ENCODE measurements around the gene ANKLE2.
"Not testable (repeated sequence)": the region's sequence is repeated elsewhere in the genome, so short reads cannot be mapped to it uniquely, and the experiment has no call there.

ANKLE2 gene

DNA sequence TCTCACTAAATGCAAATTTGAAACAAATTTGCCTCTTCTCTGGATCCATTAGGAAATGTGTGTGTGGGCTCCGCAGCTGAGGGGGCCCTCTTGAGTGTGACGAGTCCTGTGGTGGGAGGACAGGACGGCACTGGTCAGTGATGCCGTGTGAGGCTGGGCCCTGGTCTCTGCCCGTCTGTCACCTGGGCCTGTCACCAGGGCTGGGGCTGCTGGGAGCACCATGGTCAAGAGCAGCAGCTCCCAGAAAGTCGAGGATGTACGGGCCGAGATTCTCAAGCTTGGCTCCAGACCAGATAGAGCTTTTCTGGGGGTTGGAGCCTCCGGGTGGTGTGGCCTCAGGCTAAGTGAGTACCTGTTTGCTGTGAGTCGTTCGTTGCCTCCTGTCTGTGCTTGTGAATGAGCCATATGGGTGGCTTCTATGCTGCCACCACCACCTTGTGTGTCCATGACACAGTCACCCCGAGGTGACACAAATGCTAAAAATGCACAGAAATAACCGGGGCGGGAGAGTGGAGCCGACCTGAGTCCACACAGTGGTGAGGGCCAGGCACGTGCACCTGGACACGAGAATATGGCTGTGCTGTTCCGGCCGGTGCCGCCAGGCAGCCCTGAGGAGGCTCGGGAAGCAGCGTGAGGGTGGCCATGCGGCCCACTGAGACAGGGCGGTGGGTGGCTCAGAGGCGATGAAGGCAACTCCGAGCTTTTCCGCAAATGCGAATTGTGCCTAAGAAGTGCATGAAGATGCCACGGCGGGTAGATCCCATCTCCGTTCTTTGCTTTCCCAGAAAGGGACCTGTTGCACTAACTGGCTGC lies 42.3 kb downstream of the ANKLE2 start:
- no peak for DNase-seq (ENCODE audit: low read depth)

DNA sequence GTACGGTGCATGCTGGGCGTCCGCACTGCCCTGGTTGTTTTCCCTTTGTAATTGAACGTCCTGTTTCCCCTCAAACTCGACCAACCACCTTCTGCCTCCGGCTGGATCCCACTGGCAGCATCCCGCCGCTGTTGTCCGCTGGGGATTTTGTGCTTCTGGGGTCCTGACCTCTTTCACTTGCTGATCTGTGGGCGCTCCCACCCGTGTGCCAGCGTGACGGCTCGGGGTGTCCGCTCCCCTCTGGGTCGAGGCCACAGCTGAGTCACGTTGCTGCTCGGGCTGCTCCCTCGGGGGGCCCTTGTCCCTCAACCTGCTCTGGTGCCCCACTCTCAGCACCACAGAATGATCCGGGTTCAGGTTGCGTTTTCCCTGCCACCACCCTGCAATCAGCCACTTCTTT lies 43.0 kb downstream of the ANKLE2 start:
- DNase-seq (ENCODE audit: low read depth), result no peak

DNA sequence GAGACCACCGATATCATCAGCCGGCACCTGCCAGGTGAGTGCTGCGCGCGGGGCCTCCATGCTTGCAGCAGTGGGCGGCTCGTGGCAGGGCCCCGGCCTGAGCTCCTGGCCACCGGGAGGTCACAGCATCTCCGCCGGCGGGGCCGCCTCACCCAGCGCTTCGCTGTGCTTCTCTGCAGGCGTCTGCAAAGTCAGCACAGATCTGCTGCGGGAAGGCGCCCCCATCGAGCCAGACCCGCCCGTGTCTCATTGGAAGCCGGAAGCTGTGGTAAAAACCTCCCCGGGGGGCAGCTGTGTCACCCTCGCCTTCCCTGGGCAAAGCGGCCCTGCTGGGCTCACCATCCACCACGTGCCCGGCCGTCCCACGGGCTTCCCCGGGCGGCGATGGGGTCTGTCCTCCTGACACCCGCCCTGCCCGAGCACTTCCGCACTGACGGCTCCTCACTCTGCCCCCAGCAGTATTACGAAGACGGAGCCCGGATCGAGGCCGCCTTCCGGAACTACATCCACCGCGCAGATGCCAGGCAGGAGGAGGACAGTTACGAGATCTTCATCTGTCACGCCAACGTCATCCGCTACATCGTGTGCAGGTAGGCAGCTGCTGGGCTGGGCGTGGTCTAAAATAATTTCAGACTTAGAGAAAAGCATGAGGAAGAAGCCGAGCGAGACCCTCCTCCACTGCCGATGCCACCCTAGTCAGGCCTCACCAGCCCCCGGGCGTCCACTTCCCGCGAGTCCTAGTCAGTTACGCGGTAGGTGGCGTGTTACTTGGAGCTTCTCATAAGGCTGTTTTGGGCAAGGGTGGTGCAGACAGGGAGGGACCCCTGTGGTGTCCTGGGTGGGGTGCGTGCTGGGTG lies 43.9 kb downstream of the ANKLE2 start:
- DNase-seq (ENCODE audit: low read depth), result no peak

DNA sequence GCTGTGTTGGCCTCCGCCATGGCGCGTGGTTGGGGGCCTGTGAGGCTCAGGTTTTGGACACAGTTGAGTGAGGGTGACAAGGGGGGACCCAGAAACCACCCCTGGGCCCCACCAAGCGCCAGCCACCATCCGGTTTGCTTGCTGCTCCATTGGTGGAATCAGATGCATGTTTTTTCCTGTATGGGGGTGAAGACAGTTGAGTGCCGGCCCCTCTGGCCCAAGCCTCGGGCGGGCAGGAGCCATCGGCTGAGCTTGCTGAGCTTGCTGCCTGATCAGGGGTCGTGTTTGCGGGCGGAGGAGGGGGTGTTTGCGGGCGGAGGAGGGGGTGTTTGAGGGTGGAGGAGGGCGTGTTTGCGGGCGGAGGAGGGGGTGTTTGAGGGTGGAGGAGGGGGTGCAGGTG lies 44.6 kb downstream of the ANKLE2 start:
- DNase-seq (ENCODE audit: low read depth), result no peak

DNA sequence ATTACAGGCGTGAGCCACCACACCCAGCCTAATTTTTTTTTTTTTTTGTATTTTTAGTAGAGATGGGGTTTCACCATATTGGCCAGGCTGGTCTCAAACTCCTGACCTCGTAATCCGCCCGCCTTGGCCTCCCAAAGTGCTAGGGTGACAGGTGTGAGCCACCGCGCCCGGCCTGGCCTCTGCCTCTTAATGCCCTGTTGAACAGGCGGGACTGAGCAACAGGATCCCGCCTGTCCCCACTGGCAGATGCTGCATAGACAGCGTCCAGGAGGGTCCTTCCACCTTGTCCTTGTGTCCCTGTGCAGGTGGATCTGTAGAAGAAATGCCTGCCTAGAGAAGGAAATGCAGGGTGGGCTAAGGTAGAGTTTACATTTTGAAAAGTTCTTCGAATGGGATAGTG lies 45.3 kb downstream of the ANKLE2 start:
- DNase-seq (ENCODE audit: low read depth), result no peak

DNA sequence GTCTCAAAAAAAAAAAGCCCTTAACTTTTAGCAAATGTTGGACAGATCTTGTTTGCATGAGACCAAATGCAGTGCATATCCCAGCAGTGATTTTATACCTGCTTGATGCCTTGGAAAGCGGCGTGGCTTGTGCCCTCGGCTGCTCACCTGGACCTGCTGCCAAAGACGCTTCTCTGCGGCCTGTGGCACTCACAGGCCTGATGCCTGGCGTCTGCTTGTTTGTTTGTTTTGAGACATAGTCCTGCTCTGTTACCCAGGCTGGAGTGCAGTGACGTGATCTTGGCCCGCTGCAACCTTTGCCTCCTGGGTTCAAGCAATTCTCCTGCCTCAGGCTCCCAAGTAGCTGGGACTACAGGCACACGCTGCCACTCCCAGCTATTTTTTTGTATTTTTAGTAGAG lies 45.8 kb downstream of the ANKLE2 start:
- no peak for DNase-seq (ENCODE audit: low read depth)

DNA sequence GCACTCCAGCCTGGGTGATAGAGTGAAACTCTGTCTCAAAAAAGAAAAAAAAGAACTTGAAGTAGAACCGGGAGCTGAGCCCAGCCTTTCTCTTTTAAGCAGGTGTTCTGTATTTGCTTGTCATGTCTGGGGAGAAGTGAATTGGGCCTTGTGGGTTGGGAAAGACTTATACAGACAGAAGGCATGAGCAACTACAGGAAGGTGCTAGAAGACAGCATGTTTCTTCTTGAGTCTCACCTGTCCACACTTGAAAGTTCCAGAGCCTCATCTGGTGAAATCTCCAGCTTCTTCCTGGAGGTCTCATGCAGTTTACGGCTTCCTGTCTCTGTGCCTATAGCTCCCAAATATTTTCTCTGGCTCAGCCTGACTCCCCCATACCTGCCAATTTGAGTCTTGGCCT lies 48.5 kb downstream of the ANKLE2 start:
- no peak for DNase-seq (ENCODE audit: low read depth)

DNA sequence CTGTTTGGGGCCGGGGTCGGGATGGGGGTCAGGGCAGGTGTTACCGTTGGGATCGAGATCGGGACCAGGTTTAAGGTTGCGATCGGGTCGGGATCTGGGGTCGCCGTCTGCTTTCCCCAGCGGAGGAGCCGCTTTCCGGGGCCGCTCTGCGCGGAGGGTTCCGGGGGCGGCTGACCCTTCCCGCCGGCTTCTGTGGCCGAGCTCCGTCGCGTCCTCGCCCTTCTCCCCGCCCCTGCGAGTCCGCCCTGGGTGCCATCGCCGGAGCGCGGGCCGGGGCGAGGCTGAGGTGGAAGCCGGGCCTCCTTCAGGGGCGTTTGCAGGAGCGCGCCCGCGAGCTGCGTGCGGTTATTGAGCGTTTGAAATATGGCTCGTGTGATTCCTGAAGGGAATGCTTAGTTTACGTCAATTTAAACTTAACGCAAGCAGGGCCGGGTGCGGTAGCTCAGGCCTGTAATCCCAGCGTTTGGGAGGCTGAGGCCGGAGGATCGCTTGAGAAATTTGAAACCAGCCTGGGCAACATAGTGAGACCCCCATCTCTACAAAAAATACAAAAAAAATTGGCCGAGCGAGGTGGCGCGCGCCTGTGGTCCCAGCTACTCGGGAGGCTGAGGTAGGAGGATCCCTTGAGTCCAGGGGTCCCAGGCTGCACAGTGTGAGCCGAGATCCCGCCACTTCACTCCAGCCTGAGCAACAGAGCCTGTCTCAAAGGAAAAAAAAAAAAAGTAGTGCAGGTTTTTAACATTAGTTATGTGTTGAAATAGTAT lies 50.4 kb downstream of the ANKLE2 start:
- DNase-seq (ENCODE audit: low read depth), result peak; percentile 11

DNA sequence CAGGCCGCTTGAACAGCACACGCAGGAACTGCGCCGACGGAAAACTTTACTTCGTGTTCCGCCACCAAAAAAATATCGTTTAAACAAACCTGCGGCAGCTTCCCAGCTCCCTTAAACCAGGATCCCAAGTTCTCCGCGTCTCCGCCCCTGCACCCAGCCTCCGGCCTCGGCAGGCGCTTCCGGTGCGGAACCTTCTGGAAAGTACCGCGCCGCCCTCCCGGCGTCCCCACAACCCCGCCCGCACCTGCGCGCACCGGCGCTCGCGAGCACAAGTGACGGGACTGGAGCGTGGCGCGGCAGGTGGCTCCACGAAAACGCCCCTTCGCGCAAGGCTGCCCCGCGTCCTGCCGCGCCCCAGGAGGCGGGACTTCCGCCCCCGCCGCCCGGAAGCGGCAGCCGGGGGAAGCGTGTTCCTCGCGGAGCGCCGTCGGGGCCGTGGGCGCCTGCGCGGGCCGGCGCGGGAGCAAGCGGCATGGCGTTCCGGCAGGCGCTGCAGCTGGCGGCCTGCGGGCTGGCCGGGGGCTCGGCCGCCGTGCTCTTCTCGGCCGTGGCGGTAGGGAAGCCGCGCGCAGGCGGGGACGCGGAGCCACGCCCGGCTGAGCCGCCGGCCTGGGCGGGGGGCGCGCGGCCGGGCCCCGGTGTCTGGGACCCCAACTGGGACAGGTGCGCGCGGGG lies 51.1 kb downstream of the ANKLE2 start, which contains the start of gene PGAM5:
Gene PGAM5, plus strand, starts transcription at position 438 of the 675 bp plus-strand sequence. Its CDS starts 35 bp downstream, at position 473.
- DNase-seq (ENCODE audit: low read depth), result peak; percentile 93

DNA sequence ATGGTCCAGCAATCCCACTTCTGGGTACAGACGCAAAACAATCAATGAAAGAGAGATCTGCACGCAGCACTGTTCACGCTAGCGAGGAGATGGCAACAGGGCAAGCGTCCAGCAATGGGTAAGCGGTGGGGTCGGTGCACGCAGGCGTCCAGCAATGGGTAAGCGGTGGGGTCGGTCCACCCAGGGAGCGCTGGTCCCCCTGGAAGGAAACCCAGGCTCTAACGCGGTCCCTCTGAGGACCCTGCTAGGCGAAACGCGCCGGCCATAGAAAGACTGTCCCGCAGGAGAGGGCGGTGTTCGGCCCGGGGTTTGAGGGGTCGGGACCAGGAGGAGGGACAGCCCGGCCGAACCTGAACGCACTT lies 51.6 kb downstream of the ANKLE2 start:
- no peak for DNase-seq (ENCODE audit: low read depth)

DNA sequence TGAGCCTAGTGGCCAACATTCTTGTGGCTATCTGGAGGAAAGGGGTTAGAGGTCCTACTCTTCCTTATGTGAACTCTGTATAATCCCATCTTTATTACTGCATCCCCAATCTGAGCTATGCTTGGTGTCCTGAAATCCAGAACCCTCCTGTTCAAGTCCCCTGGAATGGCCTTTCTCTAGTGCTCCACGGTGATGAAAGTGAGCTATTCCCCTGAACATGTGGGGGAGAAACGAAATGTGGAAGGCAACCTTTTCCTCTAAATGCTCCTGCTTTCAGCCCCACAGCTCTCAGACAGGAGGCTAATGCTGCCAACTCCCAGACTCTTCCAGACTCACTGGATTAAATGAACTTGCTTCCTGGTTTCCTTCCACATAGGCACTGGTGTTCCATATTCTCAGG lies 53.5 kb downstream of the ANKLE2 start:
- DNase-seq (ENCODE audit: low read depth), result no peak

DNA sequence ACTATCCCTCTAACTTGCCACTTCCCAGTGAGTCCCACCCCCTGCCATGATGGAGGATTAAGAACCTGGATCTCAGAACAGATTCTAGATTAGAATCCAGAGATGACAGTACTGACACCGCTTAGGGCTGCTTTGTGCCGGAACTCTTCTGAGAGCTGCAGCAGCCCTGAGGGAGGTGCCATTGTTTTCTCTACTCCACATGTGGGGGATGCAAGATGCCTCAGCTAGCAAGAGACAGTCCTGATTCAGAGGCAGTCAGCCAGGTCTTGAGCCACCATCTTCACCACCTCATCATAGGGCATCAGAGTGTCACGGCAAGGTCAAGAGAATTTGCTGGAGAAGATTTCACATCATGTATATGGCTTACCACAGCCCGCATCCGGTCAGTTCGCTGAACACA lies 54.4 kb downstream of the ANKLE2 start:
- DNase-seq (ENCODE audit: low read depth), result no peak

DNA sequence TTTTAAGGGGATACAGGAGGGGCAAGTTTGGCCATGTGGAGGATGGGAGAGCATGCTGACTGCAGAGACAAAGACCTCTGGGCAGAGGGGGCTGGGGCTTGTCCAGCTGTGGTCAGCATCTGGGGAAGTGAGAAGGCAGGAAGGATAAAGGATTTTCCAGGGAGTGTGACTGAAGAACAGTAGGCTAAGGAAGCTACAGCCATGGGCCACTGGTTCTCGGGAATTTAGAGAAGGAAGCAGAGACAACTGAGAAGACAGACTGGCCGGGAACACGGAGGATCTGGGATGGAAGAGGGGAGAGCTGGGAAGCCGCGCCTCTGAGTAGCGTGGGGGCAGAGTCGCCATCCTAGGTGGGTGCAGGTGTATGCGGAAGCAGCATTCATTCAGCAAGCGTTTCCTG lies 58.0 kb downstream of the ANKLE2 start:
- DNase-seq (ENCODE audit: low read depth), result no peak

DNA sequence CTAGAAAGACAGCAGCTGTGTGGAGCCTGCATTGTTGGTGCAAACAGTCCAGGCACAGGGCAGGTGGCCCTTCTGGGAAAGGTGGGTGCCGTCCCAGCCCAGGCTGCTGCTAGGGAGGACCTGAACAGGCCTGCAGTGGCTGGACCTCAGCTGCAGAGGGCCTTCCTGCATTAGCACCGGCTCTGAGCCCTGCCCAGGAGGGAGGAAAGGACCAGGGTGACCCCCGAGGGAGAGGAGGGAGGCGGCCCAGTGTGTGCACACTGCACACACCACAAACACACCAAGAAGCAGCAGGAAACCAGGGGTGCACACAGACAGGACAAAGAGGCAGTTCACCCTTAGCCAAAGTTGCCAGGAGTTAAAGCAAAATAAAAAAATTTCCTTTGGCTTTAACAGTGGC lies 59.0 kb downstream of the ANKLE2 start:
- no peak for DNase-seq (ENCODE audit: low read depth)

DNA sequence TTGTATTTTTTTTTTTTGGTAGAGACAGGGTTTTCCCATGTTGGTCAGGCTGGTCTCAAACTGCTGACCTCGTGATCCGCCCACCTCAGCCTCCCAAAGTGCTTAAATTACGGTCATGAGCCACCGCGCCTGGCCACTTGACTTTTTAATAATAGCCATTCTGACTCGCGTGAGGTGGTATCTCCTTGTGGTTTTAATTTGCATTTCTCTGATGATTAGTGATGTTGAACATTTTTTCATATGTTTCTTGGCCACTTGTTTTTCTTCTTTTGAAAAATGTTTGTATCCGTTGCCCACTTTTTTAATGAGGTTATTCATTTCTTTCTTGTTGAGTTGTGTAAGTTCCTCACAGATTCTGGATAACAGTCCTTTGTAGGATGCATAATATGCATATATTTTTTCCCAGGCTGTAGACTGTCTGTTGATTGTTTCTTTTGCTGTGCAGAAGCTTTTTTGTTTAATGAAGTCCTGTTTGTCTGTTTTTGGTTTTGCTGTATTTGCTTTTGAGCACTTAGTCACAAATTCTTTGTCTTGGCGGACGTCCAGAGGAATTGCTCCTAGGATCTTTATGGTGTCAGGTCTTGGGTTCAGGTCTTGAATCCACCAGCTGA lies 61.3 kb downstream of the ANKLE2 start:
- no peak for DNase-seq (ENCODE audit: low read depth)

DNA sequence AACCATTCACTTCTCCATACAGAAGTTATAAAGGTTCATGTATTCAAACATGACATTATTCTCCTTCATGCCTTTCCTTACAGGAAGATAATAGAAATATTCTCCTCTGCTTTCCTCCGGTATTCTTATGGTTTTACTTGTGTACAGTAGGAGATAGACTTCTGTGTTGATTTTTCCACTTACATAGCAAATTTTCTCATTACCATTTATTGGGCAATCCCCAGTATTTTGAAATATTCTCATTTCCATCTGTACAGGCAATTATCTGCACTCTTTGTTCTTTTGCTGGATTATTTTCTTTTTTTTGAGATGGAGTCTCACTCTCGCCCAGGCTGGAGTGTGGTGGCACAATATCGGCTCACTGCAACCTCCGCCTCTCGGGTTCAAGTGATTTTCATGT lies 63.3 kb downstream of the ANKLE2 start:
- no peak for DNase-seq (ENCODE audit: low read depth)

DNA sequence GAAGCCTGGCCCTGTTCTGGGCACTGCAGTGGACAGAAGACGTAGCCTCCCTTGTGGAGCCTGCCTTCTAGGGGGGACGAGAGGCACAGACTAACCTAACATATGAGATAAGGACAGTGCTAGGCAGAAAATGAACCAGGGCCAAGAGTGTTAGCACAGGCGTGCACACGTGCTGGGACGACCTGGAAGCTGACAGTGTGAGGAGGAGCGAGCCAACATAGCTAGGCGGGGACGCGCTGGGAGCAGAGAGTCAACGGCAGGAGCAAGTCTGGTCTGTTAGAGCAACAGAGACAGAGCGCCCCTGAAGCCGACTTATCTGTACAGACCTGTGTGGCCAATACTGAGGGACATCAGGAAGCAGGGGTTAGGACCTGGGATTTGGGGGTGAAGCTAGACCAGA lies 66.2 kb downstream of the ANKLE2 start:
- no peak for DNase-seq (ENCODE audit: low read depth)

DNA sequence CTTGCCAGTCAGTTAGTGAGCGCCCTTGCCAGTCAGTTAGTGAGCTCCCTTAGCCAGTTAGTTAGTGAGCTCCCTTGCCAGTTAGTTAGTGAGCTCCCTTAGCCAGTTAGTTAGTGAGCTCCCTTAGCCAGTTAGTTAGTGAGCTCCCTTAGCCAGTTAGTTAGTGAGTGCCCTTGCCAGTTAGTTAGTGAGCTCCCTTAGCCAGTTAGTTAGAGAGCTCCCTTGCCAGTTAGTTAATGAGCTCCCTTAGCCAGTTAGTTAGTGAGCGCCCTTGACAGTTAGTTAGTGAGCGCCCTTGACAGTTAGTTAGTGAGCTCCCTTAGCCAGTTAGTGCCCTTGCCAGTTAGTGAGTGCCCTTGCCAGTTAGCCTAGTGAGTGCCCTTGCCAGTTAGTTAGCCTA lies 66.7 kb downstream of the ANKLE2 start:
- DNase-seq (ENCODE audit: low read depth), result not testable (repeated sequence)

DNA sequence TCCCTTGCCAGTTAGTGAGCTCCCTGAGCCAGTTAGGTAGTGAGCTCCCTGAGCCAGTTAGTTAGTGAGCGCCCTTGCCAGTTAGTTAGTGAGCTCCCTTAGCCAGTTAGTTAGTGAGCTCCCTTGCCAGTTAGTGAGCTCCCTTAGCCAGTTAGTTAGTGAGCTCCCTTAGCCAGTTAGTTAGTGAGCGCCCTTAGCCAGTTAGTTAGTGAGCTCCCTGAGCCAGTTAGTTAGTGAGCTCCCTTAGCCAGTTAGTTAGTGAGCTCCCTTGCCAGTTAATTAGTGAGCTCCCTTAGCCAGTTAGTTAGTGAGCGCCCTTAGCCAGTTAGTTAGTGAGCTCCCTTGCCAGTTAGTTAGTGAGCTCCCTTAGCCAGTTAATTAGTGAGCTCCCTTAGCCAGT lies 69.6 kb downstream of the ANKLE2 start:
- DNase-seq (ENCODE audit: low read depth), result not testable (repeated sequence)

DNA sequence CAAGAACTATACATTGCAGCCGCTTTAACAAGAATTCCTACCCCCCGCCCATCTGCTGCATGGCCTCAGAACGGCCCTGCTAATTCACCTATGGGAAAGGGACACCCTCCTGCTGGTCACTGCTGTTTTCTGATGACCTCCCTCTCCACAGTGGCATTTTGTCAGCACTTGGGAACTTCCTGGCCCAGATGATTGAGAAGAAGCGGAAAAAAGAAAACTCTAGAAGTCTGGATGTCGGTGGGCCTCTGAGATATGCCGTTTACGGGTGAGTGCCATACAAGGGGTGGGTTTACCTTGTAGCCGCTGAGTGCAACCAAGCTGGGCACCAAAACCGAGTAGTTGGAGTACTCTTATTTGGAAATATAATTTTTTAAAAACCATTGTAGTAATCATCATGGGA lies 71.5 kb downstream of the ANKLE2 start:
- no peak for DNase-seq (ENCODE audit: low read depth)

DNA sequence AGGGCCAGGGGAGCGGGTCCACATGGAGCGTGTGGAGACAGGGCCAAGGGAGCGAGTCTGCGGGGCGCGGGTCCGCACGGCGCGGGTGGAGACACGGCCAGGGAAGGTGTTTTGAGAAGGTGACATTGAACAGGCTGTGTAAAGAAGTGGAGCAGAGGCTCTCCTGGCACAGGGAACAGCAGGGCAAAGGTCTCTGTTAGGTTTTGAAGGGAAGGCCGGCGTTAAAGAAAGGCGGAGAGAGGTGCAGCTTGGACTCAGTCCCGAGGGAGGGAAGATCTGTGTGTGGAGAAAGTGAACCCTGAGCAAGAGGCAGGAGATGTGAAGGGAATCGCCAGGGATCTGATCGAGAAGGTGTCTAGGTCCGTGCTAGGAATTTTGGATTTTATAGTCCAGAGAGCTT lies 72.4 kb downstream of the ANKLE2 start:
- DNase-seq (ENCODE audit: low read depth), result no peak
